Medulla oblongata (tissue), 1 donor: Measurements from ENCODE around the gene ASCC2.
"Not testable (repeated sequence)": the region's sequence is repeated elsewhere in the genome, so short reads cannot be mapped to it uniquely, and the experiment has no call there.

ENCODE experiments used
- DNase-seq: peaks from one replicate; pipeline ENCODE4 v3.0.0-alpha.2; 2015; ENCODE audit errors: extremely low spot score

Gene ASCC2

GRCh38 chr22:29754658-29755395, 83.2 kb downstream of the ASCC2 start:
- not testable (repeated sequence) for DNase-seq

DNA sequence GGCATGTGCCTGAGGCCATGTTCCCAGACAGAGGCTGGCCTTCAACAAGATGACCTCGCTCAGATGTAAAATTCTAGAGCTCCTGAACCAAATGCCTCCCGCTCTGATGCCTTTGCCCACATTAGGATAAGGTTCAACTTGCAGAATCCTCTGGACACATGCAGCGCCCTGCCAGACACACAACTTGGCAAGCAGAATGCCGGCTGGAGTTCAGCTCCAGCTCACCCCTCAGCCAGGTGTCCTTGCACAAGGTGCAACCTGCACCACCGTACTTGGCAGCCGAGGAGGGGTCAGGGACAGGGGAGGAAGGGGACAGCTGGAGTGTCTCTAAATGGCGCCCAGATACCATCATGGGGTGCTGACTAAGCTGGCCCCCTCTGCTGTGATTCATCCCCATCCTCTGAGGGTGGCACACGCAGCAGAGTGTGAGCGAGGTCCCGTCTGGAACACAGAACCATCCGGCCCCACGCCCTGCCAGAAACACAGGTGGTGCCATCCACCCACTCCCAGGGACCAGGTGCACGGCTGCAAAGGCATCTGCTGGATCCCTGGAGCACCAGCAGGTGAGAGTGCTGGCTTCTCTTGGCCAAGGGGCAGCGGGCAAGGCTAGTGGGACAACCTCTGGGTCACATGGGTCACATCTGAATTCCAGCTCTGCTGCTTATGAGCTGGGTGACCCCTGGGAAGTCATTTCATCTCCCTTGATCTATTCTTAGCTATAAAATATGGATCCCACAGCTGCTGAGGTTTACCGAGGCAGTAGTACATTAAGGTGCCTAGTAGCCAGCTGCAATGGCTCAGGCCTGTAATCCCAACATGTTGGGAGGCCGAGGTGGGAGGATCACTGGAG, 84.0 kb downstream of the ASCC2 start:
- no peak for DNase-seq

DNA sequence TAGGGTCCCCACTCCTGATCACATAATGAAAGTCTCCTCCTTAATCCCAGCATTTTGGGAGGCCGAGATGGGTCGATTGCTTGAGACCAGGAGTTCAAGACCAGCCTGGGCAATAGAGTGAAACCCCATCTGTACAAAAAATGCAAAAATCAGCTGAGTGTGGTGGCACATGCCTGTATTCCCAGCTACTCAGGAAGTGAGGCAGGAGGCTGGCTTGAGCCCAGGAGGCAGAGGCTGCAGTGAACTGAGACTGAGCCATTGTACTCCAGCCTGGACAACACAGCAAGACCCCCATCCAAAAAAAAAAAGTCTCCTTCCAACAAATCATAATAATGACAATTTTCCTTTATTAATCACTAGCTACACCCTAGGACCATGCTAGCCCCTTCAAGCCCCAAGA, 86.4 kb downstream of the ASCC2 start:
- no peak for DNase-seq

GRCh38 chr22:29750559-29751538, 87.2 kb downstream of the ASCC2 start:
- no peak for DNase-seq

- no peak for DNase-seq
Measured at GRCh38 chr22:29750029-29750428, 88.0 kb downstream of the ASCC2 start.

DNA sequence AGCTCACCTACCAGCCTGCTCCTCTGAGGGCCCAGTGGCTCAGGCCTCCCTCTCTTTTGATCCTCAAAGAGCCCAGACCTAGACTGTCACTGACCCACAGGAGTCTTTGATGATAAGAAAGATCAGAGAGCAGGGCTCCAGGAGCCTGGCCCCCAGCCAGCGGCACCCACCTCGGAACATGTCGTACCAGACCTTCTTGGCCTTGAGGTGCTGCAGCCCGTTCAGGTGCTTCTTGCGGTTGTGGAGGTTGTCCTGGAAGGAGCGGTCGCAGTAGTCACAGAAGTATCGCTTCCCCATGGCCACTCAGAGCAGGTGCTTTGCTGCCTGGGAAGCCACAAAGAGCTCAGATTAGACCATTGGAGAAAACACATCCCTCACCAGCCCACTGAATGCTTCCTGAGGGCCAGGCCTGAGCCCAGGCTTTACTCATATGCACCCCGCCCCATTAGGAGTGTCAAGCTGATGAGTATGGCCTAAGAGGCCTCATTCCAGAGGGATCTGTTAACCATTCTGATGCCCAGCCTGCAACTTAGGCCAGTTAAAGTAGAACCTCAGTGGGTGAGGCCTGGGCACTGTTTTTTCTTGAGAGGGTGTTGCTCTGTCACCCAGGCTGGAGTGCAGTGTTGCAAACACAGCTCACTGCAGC, 89.7 kb downstream of the ASCC2 start:
- DNase-seq: no peak

GRCh38 chr22:29747832-29748231, 90.2 kb downstream of the ASCC2 start:
- no peak for DNase-seq

DNA sequence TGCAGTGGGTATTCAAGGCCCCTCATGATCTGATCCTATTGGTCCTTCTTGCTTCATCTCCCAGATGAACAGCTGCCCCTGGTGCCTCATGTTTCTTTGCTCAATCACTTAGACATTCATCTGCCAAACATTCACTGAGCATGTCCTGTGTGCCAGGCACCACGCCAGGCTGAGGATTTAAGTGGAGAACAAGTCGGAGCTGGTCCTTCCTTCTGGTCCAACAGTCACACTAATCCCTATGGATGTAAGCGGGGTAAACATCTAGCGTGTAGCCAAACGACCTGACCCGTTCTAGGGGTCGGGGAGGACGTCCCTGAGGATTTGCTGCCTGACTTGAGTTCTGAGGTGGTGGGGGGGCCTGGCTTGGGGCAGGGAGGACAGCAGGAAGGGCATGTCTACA, 93.2 kb downstream of the ASCC2 start:
- no peak for DNase-seq

DNA sequence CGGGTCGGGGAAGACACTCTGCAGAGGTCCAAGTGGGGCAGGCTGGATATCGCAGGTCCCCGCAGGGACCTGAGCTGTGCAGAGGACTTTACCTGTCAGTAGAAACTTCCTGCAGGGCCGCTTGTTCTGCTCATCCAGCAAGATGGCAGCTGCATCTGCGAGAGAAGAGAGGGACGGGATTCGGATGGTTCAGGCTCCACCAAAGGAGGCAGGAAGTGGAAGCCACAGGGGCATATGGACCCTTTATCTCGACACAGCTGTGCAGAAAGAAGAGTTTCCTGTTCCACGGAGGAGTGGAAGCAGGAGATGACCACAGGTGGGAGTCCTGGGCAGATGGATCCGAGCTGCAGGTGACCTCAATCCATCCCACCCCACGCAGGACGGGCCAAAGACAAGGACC, 95.7 kb downstream of the ASCC2 start:
- DNase-seq: no peak

- no peak for DNase-seq
Measured at GRCh38 chr22:29741926-29742325, 96.1 kb downstream of the ASCC2 start.

DNA sequence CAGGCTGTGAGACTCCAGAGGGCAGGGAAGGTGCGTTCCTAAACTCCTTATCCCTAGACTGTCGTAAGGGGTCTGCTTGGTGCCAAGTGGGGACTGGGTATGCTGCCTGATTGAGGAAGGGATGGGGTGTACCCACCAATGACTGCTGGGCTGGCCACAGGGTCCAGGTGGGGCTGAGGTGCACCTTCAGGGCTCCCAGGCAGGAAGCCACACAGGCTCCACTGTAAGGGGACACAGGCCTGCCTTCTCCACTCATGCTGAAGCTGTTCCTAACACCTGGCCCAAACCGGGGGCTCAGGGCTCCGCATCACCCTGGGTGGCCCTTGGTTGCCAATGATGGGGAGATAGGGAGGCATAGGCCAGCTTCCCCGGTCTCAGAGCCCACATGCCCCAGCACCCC, 97.9 kb downstream of the ASCC2 start:
- DNase-seq: no peak

GRCh38 chr22:29739346-29739875, 98.7 kb downstream of the ASCC2 start:
- DNase-seq: no peak
